Colonic mucosa (tissue), 4 donors: ENCODE data around the gene ANKH. TPM values are rescaled to one million over a fixed set of nuclear protein-coding genes. Genes with fewer than 3 reads are reported as not detected.

Experiments used
- DNase-seq: peaks from one replicate; pipeline ENCODE4 v3.0.0-alpha.2; 2020
- H3K27ac ChIP-seq: fragments of 200-600 bp; one replicate; pipeline ENCODE4 v1.8.0; 2021
- H3K27me3 ChIP-seq: fragments of 200-600 bp; one replicate; pipeline ENCODE4 v1.8.0; 2021
- H3K36me3 ChIP-seq: fragments of 200-600 bp; one replicate; pipeline ENCODE4 v1.8.0; 2021
- H3K4me1 ChIP-seq: fragments of 200-600 bp; one replicate; pipeline ENCODE4 v1.8.0; 2021; ENCODE audit warnings: mild to moderate bottlenecking
- H3K4me3 ChIP-seq: fragments of 200-600 bp; one replicate; pipeline ENCODE4 v1.8.0; 2021
- H3K9ac ChIP-seq, 2 donors: one replicate each; pipeline ENCODE4 v1.7.0; 2013; ENCODE audit warnings: control low read depth in 2 of 2, low read depth in 2 of 2, low read length in 2 of 2
- H3K9me3 ChIP-seq: fragments of 200-600 bp; one replicate; pipeline ENCODE4 v1.8.0; 2021
- intact Hi-C: fragments of 100-400 bp; cut with DNase I; formaldehyde crosslinking; loops from one replicate; pipeline ENCODE4 v1.14.1; 2022
- total RNA-seq, 2 donors: library from RNA; stranded (reverse); fragmentation: NEBNext Ultra II Directional in 1 of 2; extraction: Animal tissue kit (Norgen Biotek cat#: 25700) in 1 of 2; gene quantifications; one replicate each; pipeline ENCODE4 v1.2.1, GENCODE V29; 2021
- TF ChIP-seq, protein P1 (sequence below): fragments of 200-600 bp; IDR thresholded peaks from one replicate; pipeline ENCODE4 v1.8.0; 2022; ENCODE audit warnings: antibody characterized with exemption, mild to moderate bottlenecking
- donor health status: healthy.
- donor health status: DM: no; HTN: no; CAD: no.
- donor health status: DM: no; HTN: no; CAD: no.

Gene ANKH
- total RNA-seq, 2 donors from 2014 or later, result 81.8 to 103 TPM

GRCh38 chr5:14787801-14788579 lies 83.6 kb downstream of the ANKH start:
- Histone ChIP-seq H3K27me3 (no peaks in the 10 kb centered on the region), H3K27ac (no peak overlapping the region), H3K36me3 (no peaks in the 10 kb centered on the region), H3K9ac (no peak overlapping the region), H3K4me3 (no peak overlapping the region), H3K4me1 (no peaks in the 10 kb centered on the region), H3K9me3 (no peaks in the 10 kb centered on the region)
- no peak for DNase-seq
- TF ChIP-seq, protein P1, sequence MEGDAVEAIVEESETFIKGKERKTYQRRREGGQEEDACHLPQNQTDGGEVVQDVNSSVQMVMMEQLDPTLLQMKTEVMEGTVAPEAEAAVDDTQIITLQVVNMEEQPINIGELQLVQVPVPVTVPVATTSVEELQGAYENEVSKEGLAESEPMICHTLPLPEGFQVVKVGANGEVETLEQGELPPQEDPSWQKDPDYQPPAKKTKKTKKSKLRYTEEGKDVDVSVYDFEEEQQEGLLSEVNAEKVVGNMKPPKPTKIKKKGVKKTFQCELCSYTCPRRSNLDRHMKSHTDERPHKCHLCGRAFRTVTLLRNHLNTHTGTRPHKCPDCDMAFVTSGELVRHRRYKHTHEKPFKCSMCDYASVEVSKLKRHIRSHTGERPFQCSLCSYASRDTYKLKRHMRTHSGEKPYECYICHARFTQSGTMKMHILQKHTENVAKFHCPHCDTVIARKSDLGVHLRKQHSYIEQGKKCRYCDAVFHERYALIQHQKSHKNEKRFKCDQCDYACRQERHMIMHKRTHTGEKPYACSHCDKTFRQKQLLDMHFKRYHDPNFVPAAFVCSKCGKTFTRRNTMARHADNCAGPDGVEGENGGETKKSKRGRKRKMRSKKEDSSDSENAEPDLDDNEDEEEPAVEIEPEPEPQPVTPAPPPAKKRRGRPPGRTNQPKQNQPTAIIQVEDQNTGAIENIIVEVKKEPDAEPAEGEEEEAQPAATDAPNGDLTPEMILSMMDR, result no peak
- intact Hi-C loops, result no loop called here

DNA sequence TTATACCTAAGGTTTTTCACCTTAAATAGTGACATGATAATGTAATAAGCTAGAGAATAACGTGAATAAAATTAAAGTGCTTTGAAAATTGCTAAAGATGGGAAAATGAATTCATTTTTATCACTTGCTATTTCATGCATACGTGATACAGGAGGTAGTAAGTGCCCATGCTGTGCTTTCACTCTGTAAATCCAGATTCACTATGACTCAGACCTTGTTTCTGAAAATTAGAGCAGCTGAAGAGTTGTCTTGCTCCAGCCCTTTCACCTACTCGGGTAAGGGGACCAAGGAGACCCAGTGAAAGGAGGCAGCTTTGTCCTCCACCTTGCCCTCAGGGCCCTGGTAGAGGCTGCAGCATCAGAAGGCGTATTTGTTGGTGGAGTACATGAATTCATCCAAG lies 87.9 kb downstream of the ANKH start:
- Histone ChIP-seq H3K27ac (no peak overlapping the region), H3K9me3 (no peaks in the 10 kb centered on the region), H3K9ac (no peak overlapping the region), H3K4me1 (no peaks in the 10 kb centered on the region), H3K4me3 (no peak overlapping the region), H3K36me3 (no peaks in the 10 kb centered on the region), H3K27me3 (no peaks in the 10 kb centered on the region)
- TF ChIP-seq, protein P1, result no peak
- DNase-seq, result no peak
- intact Hi-C loops, result no loop called here

DNA sequence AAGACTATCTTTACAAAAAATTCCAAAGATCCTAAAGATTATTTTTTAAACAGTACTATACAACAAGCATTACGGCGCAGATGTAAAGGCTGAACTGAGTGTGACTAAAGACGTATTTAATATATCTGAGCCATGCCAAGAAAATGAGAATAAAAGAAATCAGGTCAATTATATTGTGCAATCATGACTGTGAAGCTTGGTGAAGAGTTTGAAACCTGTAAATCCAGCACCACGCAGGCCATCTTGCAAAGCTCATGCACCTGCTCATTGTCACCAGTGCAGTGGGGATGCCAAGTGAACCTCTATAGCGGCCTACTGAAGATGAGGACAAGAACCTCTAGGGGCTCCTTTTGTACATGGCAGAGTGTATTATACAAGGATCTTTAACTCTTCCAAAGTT lies 89.0 kb downstream of the ANKH start:
- Histone ChIP-seq H3K27ac (no peak overlapping the region), H3K4me1 (no peaks in the 10 kb centered on the region), H3K36me3 (no peaks in the 10 kb centered on the region), H3K9me3 (no peaks in the 10 kb centered on the region), H3K4me3 (no peak overlapping the region), H3K27me3 (no peaks in the 10 kb centered on the region), H3K9ac (no peak overlapping the region)
- DNase-seq, result no peak
- intact Hi-C loops, result no loop called here
- TF ChIP-seq, protein P1, result no peak

- Histone ChIP-seq H3K4me3 (no peak overlapping the region), H3K9me3 (no peaks in the 10 kb centered on the region), H3K4me1 (no peaks in the 10 kb centered on the region), H3K36me3 (no peaks in the 10 kb centered on the region), H3K9ac (no peak overlapping the region), H3K27me3 (no peaks in the 10 kb centered on the region), H3K27ac (no peak overlapping the region)
- intact Hi-C loops, result no loop called here
- no peak for DNase-seq
- TF ChIP-seq, protein P1, result no peak
Observed at GRCh38 chr5:14781106-14781505, 90.5 kb downstream of the ANKH start.

- Histone ChIP-seq H3K27me3 (no peaks in the 10 kb centered on the region), H3K36me3 (no peaks in the 10 kb centered on the region), H3K9me3 (no peaks in the 10 kb centered on the region), H3K4me1 (no peaks in the 10 kb centered on the region), H3K9ac (no peak overlapping the region), H3K27ac (no peak overlapping the region), H3K4me3 (no peak overlapping the region)
- TF ChIP-seq, protein P1, result no peak
- intact Hi-C loops, result no loop called here
- no peak for DNase-seq
Observed at GRCh38 chr5:14779975-14780374, 91.6 kb downstream of the ANKH start.
